CD4-positive, alpha-beta T cell treated with Interleukin-17A for 4 hours (primary cell): ENCODE data around the gene RTKN2.

ENCODE experiments used
- DNase-seq: peaks from one replicate; pipeline ENCODE4 v3.0.0-alpha.2; 2020; ENCODE audit warnings: mixed read lengths

Gene RTKN2

GRCh38 chr10:62166331-62167131 lies 102.1 kb downstream of the RTKN2 start:
- DNase-seq, result no peak

GRCh38 chr10:62165803-62166202 lies 102.8 kb downstream of the RTKN2 start:
- no peak for DNase-seq

- DNase-seq, result no peak
Measured at GRCh38 chr10:62163024-62163423, 105.6 kb downstream of the RTKN2 start.

- DNase-seq, result no peak
Measured at GRCh38 chr10:62162261-62162981, 106.2 kb downstream of the RTKN2 start.

- DNase-seq, result no peak
Measured at GRCh38 chr10:62159351-62159750, 109.3 kb downstream of the RTKN2 start.

- DNase-seq, result no peak
Measured at GRCh38 chr10:62157601-62158000, 111.0 kb downstream of the RTKN2 start.

GRCh38 chr10:62155054-62155680 lies 113.5 kb downstream of the RTKN2 start:
- DNase-seq, result no peak

GRCh38 chr10:62154231-62154630 lies 114.4 kb downstream of the RTKN2 start:
- no peak for DNase-seq

GRCh38 chr10:62153191-62153590 lies 115.5 kb downstream of the RTKN2 start:
- no peak for DNase-seq

- DNase-seq, result no peak
Measured at GRCh38 chr10:62149621-62150020, 119.0 kb downstream of the RTKN2 start.

GRCh38 chr10:62148155-62148554 lies 120.5 kb downstream of the RTKN2 start:
- no peak for DNase-seq

- no peak for DNase-seq
Measured at GRCh38 chr10:62147425-62147824, 121.2 kb downstream of the RTKN2 start.

- no peak for DNase-seq
Measured at GRCh38 chr10:62136931-62137330, 131.7 kb downstream of the RTKN2 start.

- DNase-seq, result no peak
Measured at GRCh38 chr10:62133618-62134017, 135.0 kb downstream of the RTKN2 start.
